B cell (primary cell): ENCODE results near the gene SYT13. TPM values are rescaled to one million over a fixed set of nuclear protein-coding genes. Genes with fewer than 3 reads are reported as not detected.

ENCODE experiments used
- ATAC-seq: fragments of 200-7000 bp; cut with Tn5 transposase; one replicate; pipeline ENCODE4 v1.10.0; 2021; ENCODE audit warnings: low read depth, mild to moderate bottlenecking, moderate number of reproducible peaks, moderate library complexity
- CTCF ChIA-PET: fragments of 350-600 bp; sonication (Branson Sonifier 250); formaldehyde crosslinking; loops from one replicate; lab custom pipeline; 2021; ENCODE audit warnings: antibody characterized with exemption, inconsistent platforms; lab: Charles Lee
- POLR2A ChIA-PET: fragments of 350-600 bp; sonication (Branson Sonifier 250); formaldehyde crosslinking; loops from one replicate; lab custom pipeline; 2021; ENCODE audit warnings: antibody characterized with exemption; lab: Charles Lee
- DNase-seq: peaks from one replicate; pipeline ENCODE4 v3.0.0; 2013
- H2AFZ ChIP-seq: 2 replicates; pipeline ENCODE4 v1.6.1; 2012; ENCODE audit warnings: mild to moderate bottlenecking, low read depth, low read length; ENCODE audit not compliant: insufficient read depth, poor library complexity, severe bottlenecking
- H3K27ac ChIP-seq, 2 donors: 1 replicate in 1 of 2; 2 replicates in 1 of 2; pipeline ENCODE4 v1.5.1; 2012 to 2013; ENCODE audit warnings: low read length in 2 of 2, mild to moderate bottlenecking in 2 of 2, moderate library complexity in 1 of 2
- H3K27me3 ChIP-seq, 4 experiments: fragments of 200-600 bp in 1 of 4; sonication (generic) in 1 of 4; replicated peaks in 1 of 4; 1 replicate in 2 of 4; 2 replicates in 2 of 4; pipeline versions ENCODE4 v1.6.1 to v1.7.0; 2013 to 2016; ENCODE audit warnings: low read length in 3 of 4, mild to moderate bottlenecking in 2 of 4, mixed read lengths in 1 of 4, moderate library complexity in 1 of 4; ENCODE audit not compliant: insufficient read depth in 4 of 4, control insufficient read depth in 3 of 4; ENCODE audit errors: control extremely low read depth in 1 of 4
- H3K36me3 ChIP-seq, 2 experiments: replicated peaks in 1 of 2; 1 replicate in 1 of 2; 2 replicates in 1 of 2; pipeline versions ENCODE4 v1.6.1 to v1.7.1; 2013; ENCODE audit warnings: low read length in 1 of 2; ENCODE audit not compliant: insufficient read depth in 2 of 2, control insufficient read depth in 1 of 2; ENCODE audit errors: control extremely low read depth in 1 of 2, extremely low read depth in 1 of 2
- H3K4me1 ChIP-seq, 2 donors: fragments of 200-600 bp in 1 of 2; sonication (generic) in 1 of 2; 1 replicate in 1 of 2; 2 replicates in 1 of 2; pipeline versions ENCODE4 v1.5.1 to v1.6.1; 2013 to 2017; ENCODE audit warnings: low read length in 2 of 2; ENCODE audit not compliant: control insufficient read depth in 2 of 2, insufficient read depth in 2 of 2
- H3K4me2 ChIP-seq: replicated peaks from 2 replicates; pipeline ENCODE3; 2012; ENCODE audit warnings: mild to moderate bottlenecking, low read depth, low read length; ENCODE audit not compliant: poor library complexity, severe bottlenecking
- H3K4me3 ChIP-seq, 5 experiments: fragments of 200-600 bp in 1 of 5; sonication (generic) in 1 of 5; 1 replicate in 3 of 5; 2 replicates in 2 of 5; pipeline versions ENCODE4 v1.5.1 to v1.7.0; 2011 to 2016; ENCODE audit warnings: low read length in 4 of 5, mild to moderate bottlenecking in 4 of 5, low read depth in 2 of 5, control low read depth in 1 of 5, moderate library complexity in 1 of 5; ENCODE audit not compliant: insufficient read depth in 1 of 5; ENCODE audit errors: control extremely low read depth in 1 of 5, extremely low read depth in 1 of 5
- H3K79me2 ChIP-seq: fragments of 200-600 bp; sonication (generic); one replicate; pipeline ENCODE4 v1.6.0; 2016; ENCODE audit warnings: low read length; ENCODE audit not compliant: control insufficient read depth, insufficient read depth
- H3K9ac ChIP-seq: fragments of 200-600 bp; sonication (generic); 2 replicates; pipeline ENCODE4 v1.6.1; 2017; ENCODE audit warnings: mild to moderate bottlenecking, low read length, moderate library complexity
- H3K9me3 ChIP-seq, 3 donors: one replicate each; pipeline versions ENCODE4 v1.6.1 to v1.7.1; 2013; ENCODE audit warnings: low read length in 2 of 3; ENCODE audit not compliant: control insufficient read depth in 2 of 3, insufficient read depth in 1 of 3; ENCODE audit errors: control extremely low read depth in 1 of 3
- H4K20me1 ChIP-seq: 2 replicates; pipeline ENCODE4 v1.6.0; 2012; ENCODE audit warnings: mild to moderate bottlenecking, low read length; ENCODE audit not compliant: insufficient read depth, control insufficient read depth, poor library complexity, severe bottlenecking
- H3K27ac Mint-ChIP-seq: one replicate; pipeline ENCODE4 v1.8.0; 2021; ENCODE audit warnings: mixed read lengths
- H3K27me3 Mint-ChIP-seq: one replicate; pipeline ENCODE4 v1.8.0; 2021; ENCODE audit warnings: mixed read lengths
- H3K4me1 Mint-ChIP-seq: one replicate; pipeline ENCODE4 v1.8.0; 2021; ENCODE audit warnings: mixed read lengths
- H3K4me3 Mint-ChIP-seq: one replicate; pipeline ENCODE4 v1.8.0; 2021; ENCODE audit warnings: mixed read lengths
- H3K9me3 Mint-ChIP-seq: one replicate; pipeline ENCODE4 v1.8.0; 2022; ENCODE audit warnings: mixed read lengths; ENCODE audit not compliant: insufficient read depth
- EZH2 ChIP-seq: IDR thresholded peaks from 2 replicates; pipeline ENCODE4 v1.6.1; 2012; ENCODE audit warnings: borderline replicate concordance, low read depth, mild to moderate bottlenecking, moderate library complexity, low read length; ENCODE audit not compliant: insufficient read depth, poor library complexity, severe bottlenecking
- WGBS: methylation state at CpG from one replicate; pipeline ENCODE4 v1.1.5; 2013; ENCODE audit warnings: missing lambda C conversion rate; ENCODE audit not compliant: insufficient coverage; 5-methylcytosine and 5-hydroxymethylcytosine counted together
- intact Hi-C: fragments of 100-400 bp; cut with micrococcal nuclease; formaldehyde crosslinking; loops from one replicate; pipeline ENCODE4 v1.10.0; 2022
- polyA plus RNA-seq: library from polyadenylated mRNA; depleted of rRNA; stranded (reverse); fragments of >200 nt; gene quantifications from 2 replicates; pipeline ENCODE4 v1.2.3, GENCODE V29; 2012
- total RNA-seq, 2 donors: library from RNA; stranded (reverse); fragments of 120-200 nt in 1 of 2; gene quantifications; 1 replicate in 1 of 2; 2 replicates in 1 of 2; pipeline versions ENCODE4 v1.2.3 to v1.2.4, GENCODE V29; 2013 to 2022
- TF ChIP-seq, protein P1 (sequence below): fragments of 200-600 bp; IDR thresholded peaks from one replicate; pipeline ENCODE4 v1.8.0; 2022; ENCODE audit warnings: antibody characterized with exemption, mild to moderate bottlenecking

SYT13 gene
- total and polyA plus RNA-seq, 2 donors (not counting 1 experiment from before 2014, with no cell fraction given) = not detected

DNA sequence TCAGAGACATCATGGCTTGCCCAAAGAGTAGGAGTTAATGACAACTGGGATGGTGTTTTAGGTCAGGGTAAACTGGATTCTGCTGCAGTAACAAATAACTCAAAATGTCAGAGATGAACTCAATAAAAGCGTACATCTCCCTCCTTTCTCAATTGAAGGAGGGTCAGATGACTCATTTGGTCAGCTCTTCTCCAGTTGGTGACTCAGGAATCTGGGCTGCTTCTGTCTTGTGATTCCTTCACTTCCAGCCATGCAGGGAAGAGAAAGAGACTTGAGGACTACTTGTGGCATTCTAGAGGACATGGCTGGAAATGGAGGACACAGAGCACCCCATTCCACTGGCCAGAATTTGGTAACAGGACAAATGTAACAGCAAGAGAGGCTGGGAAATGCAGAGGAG, 3.2 kb upstream of the SYT13 start:
- Histone ChIP-seq H3K36me3 (no peaks in the 10 kb centered on the region), H3K9ac (no peak overlapping the region), H3K9me3 (peaks cover 0 to 6% (median 0%) of the 10 kb centered on the region in 3 donors), H3K27ac (no peak overlapping the region), H3K4me3 (no peak overlapping the region), H3K27me3 (peaks cover 0 to 59% (median 25%) of the 10 kb centered on the region in 4 experiments), H3K79me2 (no peaks in the 10 kb centered on the region), H3K4me2 (no peak overlapping the region), H2AFZ (no peak overlapping the region), H3K4me1 (no peaks in the 10 kb centered on the region), H4K20me1 (no peaks in the 10 kb centered on the region)
- no CpG with 5 or more reads among the region's 1 CpG for WGBS
- no peak for TF ChIP-seq EZH2
- TF ChIP-seq, protein P1, sequence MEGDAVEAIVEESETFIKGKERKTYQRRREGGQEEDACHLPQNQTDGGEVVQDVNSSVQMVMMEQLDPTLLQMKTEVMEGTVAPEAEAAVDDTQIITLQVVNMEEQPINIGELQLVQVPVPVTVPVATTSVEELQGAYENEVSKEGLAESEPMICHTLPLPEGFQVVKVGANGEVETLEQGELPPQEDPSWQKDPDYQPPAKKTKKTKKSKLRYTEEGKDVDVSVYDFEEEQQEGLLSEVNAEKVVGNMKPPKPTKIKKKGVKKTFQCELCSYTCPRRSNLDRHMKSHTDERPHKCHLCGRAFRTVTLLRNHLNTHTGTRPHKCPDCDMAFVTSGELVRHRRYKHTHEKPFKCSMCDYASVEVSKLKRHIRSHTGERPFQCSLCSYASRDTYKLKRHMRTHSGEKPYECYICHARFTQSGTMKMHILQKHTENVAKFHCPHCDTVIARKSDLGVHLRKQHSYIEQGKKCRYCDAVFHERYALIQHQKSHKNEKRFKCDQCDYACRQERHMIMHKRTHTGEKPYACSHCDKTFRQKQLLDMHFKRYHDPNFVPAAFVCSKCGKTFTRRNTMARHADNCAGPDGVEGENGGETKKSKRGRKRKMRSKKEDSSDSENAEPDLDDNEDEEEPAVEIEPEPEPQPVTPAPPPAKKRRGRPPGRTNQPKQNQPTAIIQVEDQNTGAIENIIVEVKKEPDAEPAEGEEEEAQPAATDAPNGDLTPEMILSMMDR = no peak
- Mint-ChIP-seq H3K4me1 (no peaks in the 10 kb centered on the region), H3K4me3 (no peak overlapping the region), H3K27ac (no peak overlapping the region), H3K9me3 (no peaks in the 10 kb centered on the region), H3K27me3 (peaks cover 73% of the 10 kb centered on the region)
- no peak for DNase-seq
- intact Hi-C loops = no loop called here
- ChIA-PET CTCF (interaction anchor here (1.3 to 2.3 kb wide), 3 partner anchors 177 to 353 kb away, joined by 5 to 8 read pairs (median 7); no protein-coding TSS in a partner anchor), POLR2A (no interaction called here)
- no peak for ATAC-seq

DNA sequence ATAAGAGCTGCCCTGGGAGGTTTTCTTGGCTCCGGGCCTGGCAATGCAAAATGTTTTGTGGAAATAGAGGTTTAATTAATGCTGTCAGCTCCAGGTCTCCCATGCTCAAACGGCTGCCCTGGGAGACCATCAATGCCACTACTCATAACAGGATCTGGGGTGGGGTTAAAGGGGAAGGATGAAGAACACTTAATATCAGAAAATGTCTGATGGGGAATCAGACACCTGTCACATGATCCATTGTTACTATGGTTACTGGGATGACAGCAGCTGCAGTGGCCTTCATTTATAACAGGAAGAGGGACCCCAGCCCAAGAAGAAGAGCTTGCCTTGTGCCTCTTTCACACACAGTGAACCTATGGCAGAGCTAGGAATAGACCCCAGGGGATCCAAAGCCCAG, 2.2 kb upstream of the SYT13 start:
- ATAC-seq = no peak
- no peaks in the 10 kb centered on the region for H3K79me2 ChIP-seq
- H3K4me2 ChIP-seq = no peak overlapping the region
- ChIA-PET POLR2A (no interaction called here), CTCF (interaction anchor here (1.1 to 2.3 kb wide), 4 partner anchors 45 to 178 kb away, joined by 3 to 7 read pairs (median 5); no protein-coding TSS in a partner anchor)
- H3K27ac ChIP-seq = no peak overlapping the region
- H3K9ac ChIP-seq = no peak overlapping the region
- Mint-ChIP-seq H3K9me3 (no peaks in the 10 kb centered on the region), H3K27me3 (peaks cover 76% of the 10 kb centered on the region), H3K4me3 (no peak overlapping the region), H3K27ac (no peak overlapping the region), H3K4me1 (no peaks in the 10 kb centered on the region)
- peaks cover 0 to 6% (median 0%) of the 10 kb centered on the region in 3 donors for H3K9me3 ChIP-seq
- no peaks in the 10 kb centered on the region for H4K20me1 ChIP-seq
- no CpG with 5 or more reads among the region's 2 CpGs for WGBS
- TF ChIP-seq, protein P1 = no peak
- TF ChIP-seq EZH2 = no peak
- no peak for DNase-seq
- H3K4me1 ChIP-seq = no peaks in the 10 kb centered on the region
- peaks cover 0 to 56% (median 25%) of the 10 kb centered on the region in 4 experiments for H3K27me3 ChIP-seq
- no peak overlapping the region for H3K4me3 ChIP-seq
- H2AFZ ChIP-seq = no peak overlapping the region
- H3K36me3 ChIP-seq = no peaks in the 10 kb centered on the region
- intact Hi-C loops = no loop called here
